NCI-H128 (cell line): ENCODE data around the gene MDM2.
"Not testable (repeated sequence)": the region's sequence is repeated elsewhere in the genome, so short reads cannot be mapped to it uniquely, and the experiment has no call there.

Experiments used
- DNase-seq: peaks from one replicate; lab custom pipeline; 2025; ENCODE audit not compliant: unreplicated experiment; lab: John Stamatoyannopoulos, UW

The MDM2 gene

GRCh38 chr12:68785358-68785757 is 22.6 kb upstream of the MDM2 start:
- DNase-seq, result no peak

GRCh38 chr12:68785823-68786222 is 22.2 kb upstream of the MDM2 start:
- no peak for DNase-seq

GRCh38 chr12:68786929-68787328 is 21.0 kb upstream of the MDM2 start:
- DNase-seq, result no peak

GRCh38 chr12:68788554-68789143 is 19.3 kb upstream of the MDM2 start:
- DNase-seq, result no peak

GRCh38 chr12:68789144-68789878 is 18.7 kb upstream of the MDM2 start:
- DNase-seq, result no peak

GRCh38 chr12:68790081-68790951 is 17.7 kb upstream of the MDM2 start:
- DNase-seq, result no peak

- no peak for DNase-seq
These were observed 17.1 kb upstream of the MDM2 start for GRCh38 chr12:68790952-68791234.

- DNase-seq, result no peak
These were observed 16.0 kb upstream of the MDM2 start for GRCh38 chr12:68791897-68792481.

GRCh38 chr12:68792952-68793351 is 15.0 kb upstream of the MDM2 start:
- DNase-seq, result no peak

- no peak for DNase-seq
These were observed 14.5 kb upstream of the MDM2 start for GRCh38 chr12:68793436-68793835.

GRCh38 chr12:68793975-68794652 is 13.9 kb upstream of the MDM2 start:
- no peak for DNase-seq

- DNase-seq, result no peak
These were observed 13.2 kb upstream of the MDM2 start for GRCh38 chr12:68794653-68795251.

- DNase-seq, result no peak
These were observed 11.6 kb upstream of the MDM2 start for GRCh38 chr12:68796399-68796798.

GRCh38 chr12:68798882-68799234 is 9.1 kb upstream of the MDM2 start:
- DNase-seq, result no peak

GRCh38 chr12:68800294-68800693 is 7.7 kb upstream of the MDM2 start:
- no peak for DNase-seq

- DNase-seq, result not testable (repeated sequence)
These were observed 6.9 kb upstream of the MDM2 start for GRCh38 chr12:68801124-68801523.

GRCh38 chr12:68802372-68802745 is 5.6 kb upstream of the MDM2 start:
- DNase-seq, result not testable (repeated sequence)

- not testable (repeated sequence) for DNase-seq
These were observed 4.9 kb upstream of the MDM2 start for GRCh38 chr12:68802911-68803651.

- DNase-seq, result no peak
These were observed 3.9 kb upstream of the MDM2 start for GRCh38 chr12:68803948-68804656.
